OCI-LY7 (cell line): ENCODE data around the gene MAPRE2. TPM values are rescaled to one million over a fixed set of nuclear protein-coding genes. Genes with fewer than 3 reads are reported as not detected.

Experiments
- BruUV-seq: library from RNA; stranded (reverse); fragments of 400-500 nt; replicated peaks from 2 replicates; lab custom pipeline; 2021; lab: Mats Ljungman, UMichigan
- CTCF ChIA-PET: fragments of 300-600 bp; sonication (Branson Sonifier 250); formaldehyde crosslinking; loops from one replicate; lab custom pipeline; 2022; ENCODE audit warnings: antibody characterized with exemption; ENCODE audit not compliant: unreplicated experiment; lab: Charles Lee
- POLR2A ChIA-PET: fragments of 300-600 bp; sonication (Branson Sonifier 250); formaldehyde crosslinking; loops from one replicate; lab custom pipeline; 2022; ENCODE audit warnings: antibody characterized with exemption; lab: Charles Lee
- DNase-seq: peaks from one replicate; pipeline ENCODE4 v3.0.0-alpha.2; 2015; ENCODE audit warnings: low spot score
- H2AFZ ChIP-seq: fragments of 200-600 bp; sonication (generic), shearing (Covaris generic); 2 replicates; pipeline ENCODE4 v1.6.1; 2014; ENCODE audit warnings: mild to moderate bottlenecking, antibody characterized with exemption, low read length, moderate library complexity
- H3K27ac ChIP-seq: fragments of 200-600 bp; sonication (generic); 2 replicates; pipeline ENCODE4 v1.5.1; 2014; ENCODE audit warnings: mixed run types, low read depth, mild to moderate bottlenecking, moderate library complexity, low read length, inconsistent platforms; ENCODE audit not compliant: poor library complexity, severe bottlenecking
- H3K36me3 ChIP-seq: fragments of 200-600 bp; sonication (generic); 2 replicates; pipeline ENCODE4 v1.6.1; 2014; ENCODE audit warnings: mild to moderate bottlenecking, antibody characterized with exemption, low read length, moderate library complexity, mixed read lengths; ENCODE audit not compliant: insufficient read depth
- H3K4me1 ChIP-seq: fragments of 200-600 bp; sonication (generic); 2 replicates; pipeline ENCODE4 v1.5.1; 2014; ENCODE audit warnings: mild to moderate bottlenecking, low read length; ENCODE audit not compliant: insufficient read depth, poor library complexity, severe bottlenecking
- H3K4me2 ChIP-seq: fragments of 200-600 bp; sonication (generic); 2 replicates; pipeline ENCODE4 v1.6.1; 2014; ENCODE audit warnings: mild to moderate bottlenecking, low read length
- H3K4me3 ChIP-seq: fragments of 200-600 bp; sonication (generic); 2 replicates; pipeline ENCODE4 v1.5.1; 2014; ENCODE audit warnings: mild to moderate bottlenecking, low read depth, low read length; ENCODE audit not compliant: poor library complexity, severe bottlenecking
- H3K79me2 ChIP-seq: fragments of 200-600 bp; sonication (generic); 2 replicates; pipeline ENCODE4 v1.6.1; 2016; ENCODE audit warnings: low read depth, mild to moderate bottlenecking, low read length, moderate library complexity, mixed read lengths; ENCODE audit not compliant: insufficient read depth
- H3K9me2 ChIP-seq: fragments of 200-600 bp; sonication (generic); 2 replicates; pipeline ENCODE4 v1.6.1; 2016; ENCODE audit warnings: mild to moderate bottlenecking, low read length, mixed read lengths; ENCODE audit not compliant: insufficient read depth
- H3K9me3 ChIP-seq: fragments of 200-600 bp; sonication (generic); 2 replicates; pipeline ENCODE4 v1.6.1; 2014; ENCODE audit warnings: mild to moderate bottlenecking, mixed run types, low read length, mixed read lengths
- H4K20me1 ChIP-seq: fragments of 200-600 bp; sonication (generic); 2 replicates; pipeline ENCODE4 v1.6.1; 2014; ENCODE audit warnings: mild to moderate bottlenecking, antibody characterized with exemption, low read length, moderate library complexity, mixed read lengths; ENCODE audit not compliant: insufficient read depth
- EZH2phosphoT487 ChIP-seq: fragments of 200-600 bp; sonication (generic); IDR thresholded peaks from 2 replicates; pipeline ENCODE4 v1.6.1; 2018; ENCODE audit warnings: low read depth, borderline replicate concordance, mild to moderate bottlenecking, mixed run types, antibody characterized with exemption, low read length, moderate library complexity, mixed read lengths
- intact Hi-C: fragments of 100-400 bp; cut with micrococcal nuclease; formaldehyde crosslinking; loops from one replicate; pipeline ENCODE4 v1.10.0; 2022; ENCODE audit not compliant: unreplicated experiment
- total RNA-seq, 2 experiments: library from RNA; depleted of rRNA in 1 of 2; stranded (reverse); fragments of >200 nt in 1 of 2; shearing (Covaris generic) in 1 of 2; gene quantifications; 2 replicates each; pipeline ENCODE4 v1.2.3, GENCODE V29; 2014 to 2022
- TF ChIP-seq, protein P1 (sequence below): fragments of 200-600 bp; sonication (generic); conservative IDR thresholded peaks from 2 replicates; pipeline ENCODE4 v1.5.1; 2014; ENCODE audit warnings: mild to moderate bottlenecking, antibody characterized with exemption, low read length, moderate library complexity, mixed read lengths

The MAPRE2 gene
- total RNA-seq, 2 experiments from 2014 or later: 17.1 to 35.2 TPM

DNA sequence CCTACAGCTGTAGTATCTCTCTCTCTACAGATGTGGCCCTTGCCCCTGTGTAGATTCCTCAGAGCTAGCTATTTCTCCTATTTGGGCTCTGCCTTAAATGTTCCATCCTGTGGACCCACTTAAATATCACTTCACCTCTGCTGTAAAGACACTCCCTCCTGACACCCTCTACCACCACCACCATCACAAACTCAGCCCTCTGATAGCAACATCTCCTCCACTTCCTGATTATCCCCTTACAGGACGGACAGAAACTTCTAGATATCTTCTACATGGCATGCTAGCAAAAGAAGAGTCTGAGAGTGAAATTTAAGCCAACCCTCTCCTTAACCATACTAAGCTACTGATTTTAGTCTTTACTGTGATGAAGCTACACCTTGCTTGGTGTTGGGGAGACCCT lies 3.2 kb upstream of the MAPRE2 start:
- H4K20me1 ChIP-seq: peaks cover 5% of the 10 kb centered on the region; the same call in 1 of the 2 replicates
- DNase-seq: no peak
- peaks cover 4% of the 10 kb centered on the region; the same call in 1 of the 2 replicates for H3K36me3 ChIP-seq
- H3K4me2 ChIP-seq: no peak overlapping the region
- BruUV-seq: no TSS peak
- peaks cover 32% of the 10 kb centered on the region for H3K4me1 ChIP-seq
- peaks cover 16% of the 10 kb centered on the region for H3K79me2 ChIP-seq
- no peaks in the 10 kb centered on the region for H3K9me3 ChIP-seq
- CTCF ChIA-PET: no interaction called here
- H3K4me3 ChIP-seq: no peak overlapping the region
- intact Hi-C loops: no loop called here
- TF ChIP-seq, protein P1, sequence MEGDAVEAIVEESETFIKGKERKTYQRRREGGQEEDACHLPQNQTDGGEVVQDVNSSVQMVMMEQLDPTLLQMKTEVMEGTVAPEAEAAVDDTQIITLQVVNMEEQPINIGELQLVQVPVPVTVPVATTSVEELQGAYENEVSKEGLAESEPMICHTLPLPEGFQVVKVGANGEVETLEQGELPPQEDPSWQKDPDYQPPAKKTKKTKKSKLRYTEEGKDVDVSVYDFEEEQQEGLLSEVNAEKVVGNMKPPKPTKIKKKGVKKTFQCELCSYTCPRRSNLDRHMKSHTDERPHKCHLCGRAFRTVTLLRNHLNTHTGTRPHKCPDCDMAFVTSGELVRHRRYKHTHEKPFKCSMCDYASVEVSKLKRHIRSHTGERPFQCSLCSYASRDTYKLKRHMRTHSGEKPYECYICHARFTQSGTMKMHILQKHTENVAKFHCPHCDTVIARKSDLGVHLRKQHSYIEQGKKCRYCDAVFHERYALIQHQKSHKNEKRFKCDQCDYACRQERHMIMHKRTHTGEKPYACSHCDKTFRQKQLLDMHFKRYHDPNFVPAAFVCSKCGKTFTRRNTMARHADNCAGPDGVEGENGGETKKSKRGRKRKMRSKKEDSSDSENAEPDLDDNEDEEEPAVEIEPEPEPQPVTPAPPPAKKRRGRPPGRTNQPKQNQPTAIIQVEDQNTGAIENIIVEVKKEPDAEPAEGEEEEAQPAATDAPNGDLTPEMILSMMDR: no peak
- no peak for TF ChIP-seq EZH2phosphoT487
- no peak overlapping the region for H2AFZ ChIP-seq
- POLR2A ChIA-PET: interaction anchor here (1.2 to 5.0 kb wide), 2 partner anchors 9 to 36 kb away, joined by 3 to 32 read pairs; no protein-coding TSS in a partner anchor
- no peaks in the 10 kb centered on the region for H3K9me2 ChIP-seq
- no peak overlapping the region for H3K27ac ChIP-seq

DNA sequence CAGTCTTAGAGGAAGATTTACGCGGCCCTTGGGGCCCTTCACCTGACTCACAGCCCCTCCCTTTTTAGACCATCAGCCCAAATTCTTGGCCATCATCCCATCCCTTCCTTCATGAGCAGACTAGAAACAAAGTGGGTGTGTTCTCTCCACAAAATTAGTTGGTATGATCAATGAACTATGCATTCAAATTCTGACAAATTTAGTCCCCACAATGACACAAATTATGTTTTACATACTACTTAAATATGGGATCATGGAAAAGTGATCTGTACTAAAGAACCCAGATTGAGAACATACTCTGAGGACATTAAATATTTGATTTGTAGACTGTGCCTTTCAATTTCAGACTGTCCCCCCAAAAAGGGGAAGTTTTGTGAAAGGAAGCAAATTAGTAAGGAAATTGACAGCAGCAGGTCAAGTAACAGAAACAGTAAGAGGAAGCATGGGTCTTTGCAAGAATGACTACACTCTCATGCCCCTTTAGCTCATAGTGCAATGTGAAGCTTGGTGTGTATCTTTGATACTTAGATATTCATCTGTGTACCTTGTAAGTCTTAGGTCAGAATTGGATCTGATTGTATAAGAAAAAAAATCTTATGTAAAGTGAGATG lies 2.2 kb upstream of the MAPRE2 start:
- Histone ChIP-seq H3K36me3 (peaks cover 4% of the 10 kb centered on the region; the same call in 1 of the 2 replicates), H3K79me2 (peaks cover 26% of the 10 kb centered on the region), H3K4me3 (peak overlapping the region; percentile 36), H3K9me2 (no peaks in the 10 kb centered on the region), H2AFZ (peak overlapping the region; percentile 58; the same call in 1 of the 2 replicates), H3K9me3 (no peaks in the 10 kb centered on the region), H4K20me1 (peaks cover 5% of the 10 kb centered on the region; the same call in 1 of the 2 replicates), H3K27ac (peak overlapping the region; percentile 91), H3K4me2 (peak overlapping the region; percentile 99), H3K4me1 (peaks cover 40% of the 10 kb centered on the region)
- intact Hi-C loops: no loop called here
- TF ChIP-seq EZH2phosphoT487: no peak
- TF ChIP-seq, protein P1: no peak
- ChIA-PET CTCF (no interaction called here), POLR2A (interaction anchor here (0.5 to 5.0 kb wide), 4 partner anchors 10 to 144 kb away, joined by 4 to 32 read pairs (median 7); no protein-coding TSS in a partner anchor)
- peak; percentile 60 for DNase-seq
- BruUV-seq: no TSS peak

DNA sequence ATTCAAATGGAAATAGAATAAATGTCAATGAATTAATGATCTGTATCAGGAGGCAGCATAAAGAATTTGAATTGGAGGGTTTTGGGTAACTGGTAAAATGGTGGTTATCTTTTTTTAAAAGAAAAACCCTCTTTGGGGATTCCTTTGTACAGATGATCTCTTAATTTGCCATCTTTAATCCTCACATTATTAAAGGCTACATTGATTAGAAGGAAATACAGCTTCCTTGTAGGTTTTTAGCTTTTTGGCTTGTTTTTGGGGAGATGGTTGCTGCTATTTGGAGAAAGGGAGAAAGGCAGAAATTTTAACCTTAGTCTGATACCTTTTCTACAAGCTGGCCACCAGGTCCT lies 600 bp upstream of the MAPRE2 start:
- TF ChIP-seq, protein P1: no peak
- TF ChIP-seq EZH2phosphoT487: no peak
- ChIA-PET POLR2A (interaction anchor here (0.7 to 5.0 kb wide), 6 partner anchors 11 to 148 kb away, joined by 3 to 32 read pairs (median 4); no protein-coding TSS in a partner anchor), CTCF (no interaction called here)
- H3K9me2 ChIP-seq: no peaks in the 10 kb centered on the region
- no peaks in the 10 kb centered on the region for H3K9me3 ChIP-seq
- H4K20me1 ChIP-seq: peaks cover 5% of the 10 kb centered on the region; the same call in 1 of the 2 replicates
- intact Hi-C loops: loop anchor here (10.0 kb wide), 1 partner anchor 1166 kb away; no protein-coding TSS in a partner anchor
- BruUV-seq: no TSS peak
- H3K36me3 ChIP-seq: peaks cover 4% of the 10 kb centered on the region; the same call in 1 of the 2 replicates
- peak overlapping the region; percentile 93 for H3K4me3 ChIP-seq
- peak overlapping the region; percentile 99 for H3K4me2 ChIP-seq
- peak overlapping the region; percentile 30; the same call in 1 of the 2 replicates for H2AFZ ChIP-seq
- peak overlapping the region; percentile 91 for H3K27ac ChIP-seq
- no peak for DNase-seq
- peaks cover 42% of the 10 kb centered on the region for H3K79me2 ChIP-seq
- peaks cover 49% of the 10 kb centered on the region for H3K4me1 ChIP-seq
